WTC11 (cell line): ENCODE data around the gene RAP1GDS1. TPM values are rescaled to one million over a fixed set of nuclear protein-coding genes. Genes with fewer than 3 reads are reported as not detected.

Source experiments
- ATAC-seq: fragments of 200-7000 bp; cut with Tn5 transposase; 2 replicates; pipeline ENCODE4 v1.10.0; 2021; ENCODE audit warnings: mild to moderate bottlenecking, moderate library complexity
- CTCF ChIA-PET: fragments of 300-600 bp; sonication (Branson Sonifier 250); formaldehyde crosslinking; loops from one replicate; lab custom pipeline; 2021; ENCODE audit warnings: antibody characterized with exemption; lab: Charles Lee
- POLR2A ChIA-PET: fragments of 350-600 bp; sonication (Branson Sonifier 250); formaldehyde crosslinking; loops from one replicate; lab custom pipeline; 2021; ENCODE audit warnings: antibody characterized with exemption; lab: Charles Lee
- DNase-seq: peaks from one replicate; pipeline ENCODE4 v3.0.0; 2021; ENCODE audit warnings: low spot score
- H3K27ac Mint-ChIP-seq: 2 replicates; pipeline ENCODE4 v1.8.0; 2021; ENCODE audit warnings: mixed read lengths
- H3K27me3 Mint-ChIP-seq: 2 replicates; pipeline ENCODE4 v1.8.0; 2021; ENCODE audit warnings: low read depth, mild to moderate bottlenecking, moderate library complexity, mixed read lengths
- H3K36me3 Mint-ChIP-seq: 2 replicates; pipeline ENCODE4 v1.8.0; 2021; ENCODE audit warnings: mixed read lengths
- H3K4me1 Mint-ChIP-seq: 2 replicates; pipeline ENCODE4 v1.8.0; 2022; ENCODE audit warnings: mixed read lengths
- H3K4me3 Mint-ChIP-seq: 2 replicates; pipeline ENCODE4 v1.8.0; 2021; ENCODE audit warnings: mild to moderate bottlenecking, moderate library complexity, mixed read lengths
- H3K9me3 Mint-ChIP-seq: 2 replicates; pipeline ENCODE4 v1.8.0; 2021; ENCODE audit warnings: mixed read lengths
- AFF4 ChIP-seq: sonication (generic); formaldehyde crosslinking; IDR thresholded peaks from 2 replicates; pipeline ENCODE4 v1.8.1; 2023; ENCODE audit warnings: mild to moderate bottlenecking, missing genetic modification reagents, borderline replicate concordance
- AR ChIP-seq: fragments of 250-450 bp; sonication (Bioruptor Pico); IDR thresholded peaks from 2 replicates; pipeline ENCODE4 v1.9.0; 2021; ENCODE audit warnings: mild to moderate bottlenecking
- CDX4 ChIP-seq: fragments of 250-450 bp; sonication (Bioruptor Pico); IDR thresholded peaks from 2 replicates; pipeline ENCODE4 v1.9.0; 2021; ENCODE audit warnings: moderate library complexity, mild to moderate bottlenecking, inconsistent platforms, borderline replicate concordance
- CREM ChIP-seq: sonication (generic); formaldehyde crosslinking; IDR thresholded peaks from 2 replicates; pipeline ENCODE4 v1.8.1; 2022; ENCODE audit warnings: mild to moderate bottlenecking, missing genetic modification reagents, moderate library complexity
- GRHL2 ChIP-seq: fragments of 250-450 bp; sonication (Bioruptor Pico); IDR thresholded peaks from 2 replicates; pipeline ENCODE4 v1.8.0; 2022; ENCODE audit warnings: mild to moderate bottlenecking, moderate library complexity; ENCODE audit not compliant: insufficient replicate concordance, severe bottlenecking
- GTF2I ChIP-seq: fragments of 250-450 bp; sonication (Bioruptor Pico); conservative IDR thresholded peaks from 2 replicates; pipeline ENCODE4 v1.4.0; 2021; ENCODE audit warnings: mild to moderate bottlenecking
- NFYB ChIP-seq: sonication (generic); formaldehyde crosslinking; conservative IDR thresholded peaks from 2 replicates; pipeline ENCODE4 v1.8.0; 2022; ENCODE audit warnings: low read depth, missing genetic modification reagents
- OVOL2 ChIP-seq: fragments of 250-450 bp; sonication (Bioruptor Pico); IDR thresholded peaks from 2 replicates; pipeline ENCODE4 v1.9.0; 2021; ENCODE audit warnings: mild to moderate bottlenecking, borderline replicate concordance
- ZNF121 ChIP-seq: sonication (generic); formaldehyde crosslinking; IDR thresholded peaks from 2 replicates; pipeline ENCODE4 v1.8.0; 2023; ENCODE audit warnings: missing genetic modification reagents
- ZNF138 ChIP-seq: sonication (generic); formaldehyde crosslinking; conservative IDR thresholded peaks from 2 replicates; pipeline ENCODE4 v1.8.1; 2022; ENCODE audit warnings: mild to moderate bottlenecking, moderate library complexity, missing genetic modification reagents
- total RNA-seq: library from RNA; stranded (reverse); gene quantifications from 3 replicates; pipeline ENCODE4 v1.2.3, GENCODE V29; 2021
- TF ChIP-seq, protein P1 (sequence below): fragments of 250-450 bp; sonication (Bioruptor Pico); IDR thresholded peaks from 2 replicates; pipeline ENCODE4 v1.9.0; 2021; ENCODE audit warnings: mild to moderate bottlenecking
- TF ChIP-seq, protein P2 (sequence below): fragments of 250-450 bp; sonication (Bioruptor Pico); conservative IDR thresholded peaks from 2 replicates; pipeline ENCODE4 v1.9.0; 2021; ENCODE audit warnings: mild to moderate bottlenecking
- TF ChIP-seq, protein P3 (sequence below): fragments of 250-450 bp; sonication (Bioruptor Pico); IDR thresholded peaks from 2 replicates; pipeline ENCODE4 v1.8.0; 2021; ENCODE audit warnings: mild to moderate bottlenecking
- TF ChIP-seq, protein P4 (sequence below): sonication (generic); formaldehyde crosslinking; IDR thresholded peaks from 2 replicates; pipeline ENCODE4 v1.8.1; 2022; ENCODE audit warnings: missing genetic modification reagents, borderline replicate concordance
- TF ChIP-seq, protein P5 (sequence below): sonication (generic); formaldehyde crosslinking; IDR thresholded peaks from 2 replicates; pipeline ENCODE4 v1.8.1; 2023; ENCODE audit warnings: mild to moderate bottlenecking, missing genetic modification reagents

RAP1GDS1 gene
- total RNA-seq, 1 experiment from 2014 or later, result 29.9 TPM

- TF ChIP-seq AFF4 (CRISPR knock-in tag), result no peak
- no peak for TF ChIP-seq GRHL2 (CRISPR knock-in tag)
- TF ChIP-seq, protein P1, sequence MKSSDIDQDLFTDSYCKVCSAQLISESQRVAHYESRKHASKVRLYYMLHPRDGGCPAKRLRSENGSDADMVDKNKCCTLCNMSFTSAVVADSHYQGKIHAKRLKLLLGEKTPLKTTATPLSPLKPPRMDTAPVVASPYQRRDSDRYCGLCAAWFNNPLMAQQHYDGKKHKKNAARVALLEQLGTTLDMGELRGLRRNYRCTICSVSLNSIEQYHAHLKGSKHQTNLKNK (CRISPR knock-in tag), result no peak
- no peak for TF ChIP-seq ZNF121 (CRISPR knock-in tag)
- no peak for TF ChIP-seq AR (CRISPR knock-in tag)
- TF ChIP-seq, protein P2, sequence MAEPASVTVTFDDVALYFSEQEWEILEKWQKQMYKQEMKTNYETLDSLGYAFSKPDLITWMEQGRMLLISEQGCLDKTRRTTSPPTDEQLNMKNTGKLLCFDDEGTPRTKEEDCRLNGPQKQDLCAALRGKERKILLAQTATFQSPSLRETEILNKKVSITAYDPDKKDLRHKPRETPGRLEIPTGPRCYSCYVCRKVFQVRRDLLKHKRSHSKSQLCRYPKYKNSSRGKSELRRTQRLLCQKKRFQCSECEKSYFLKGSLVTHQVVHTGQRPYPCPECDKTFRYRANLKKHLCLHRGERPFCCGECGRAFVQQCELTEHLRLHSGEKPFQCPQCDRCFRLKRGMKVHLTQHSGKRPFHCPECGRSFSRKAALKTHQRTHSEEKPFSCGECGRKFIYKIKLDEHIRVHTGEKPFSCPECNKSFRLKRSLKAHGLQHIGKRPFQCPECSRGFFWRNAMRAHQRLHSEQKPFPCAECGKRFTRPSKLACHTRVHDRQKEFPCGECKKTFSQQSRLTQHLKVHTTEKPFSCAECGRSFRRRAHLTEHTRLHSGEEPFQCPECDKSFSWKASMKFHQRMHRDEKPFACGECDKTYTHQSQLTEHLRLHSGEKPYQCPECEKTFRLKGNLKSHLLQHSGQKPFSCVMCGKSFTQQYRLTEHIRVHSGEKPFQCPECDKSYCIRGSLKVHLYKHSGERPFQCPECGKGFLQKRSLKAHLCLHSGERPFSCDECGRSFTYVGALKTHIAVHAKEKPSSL, result no peak
- TF ChIP-seq, all 79 proteins: peak for 0
Measured at GRCh38 chr4:98444371-98444770, 183.2 kb downstream of the RAP1GDS1 start (continued).

DNA sequence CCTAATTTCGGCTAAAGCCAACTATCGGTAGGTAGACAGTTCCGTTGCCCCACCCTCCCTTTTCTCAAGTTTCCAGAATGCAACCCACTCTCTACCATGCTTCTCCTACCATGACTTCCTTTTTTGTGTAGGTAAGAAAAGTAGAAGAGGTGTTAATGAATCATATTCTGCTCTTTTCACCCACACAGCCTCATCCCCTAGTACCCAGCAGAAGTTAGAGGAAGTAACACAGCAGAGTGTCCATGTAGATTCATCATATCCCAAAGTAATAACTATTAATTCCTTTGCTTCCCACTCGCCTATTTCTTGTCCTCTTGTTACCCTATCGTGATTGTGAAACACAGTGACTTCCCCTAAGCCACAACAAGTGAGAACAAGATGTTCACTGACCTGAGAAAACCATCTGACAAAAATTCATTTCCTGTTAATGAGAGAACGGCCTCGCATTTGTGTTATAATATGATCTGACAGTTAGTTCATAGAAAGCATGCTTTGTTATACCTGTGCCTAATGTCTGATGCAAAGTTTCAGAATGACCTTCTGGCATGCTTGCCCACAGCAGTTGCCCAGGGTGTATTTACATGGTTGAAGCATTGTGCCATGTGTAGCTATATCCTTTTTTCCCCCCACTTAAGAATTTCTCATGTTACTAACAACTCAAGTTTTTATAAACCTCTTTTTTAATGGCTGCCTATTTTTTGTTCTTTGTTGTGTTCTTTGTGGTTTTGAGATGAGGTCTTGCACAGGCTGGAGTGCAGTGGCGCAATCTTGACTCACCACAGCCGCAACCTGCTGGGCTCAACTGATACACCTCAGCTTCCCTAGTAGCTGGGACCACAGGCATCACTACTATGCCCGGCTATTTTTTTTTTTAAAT lies 185.6 kb downstream of the RAP1GDS1 start:
- no peaks in the 10 kb centered on the region for H3K9me3 Mint-ChIP-seq
- no peak for ATAC-seq
- TF ChIP-seq CDX4 (CRISPR knock-in tag) (no peak), OVOL2 (CRISPR knock-in tag) (no peak), GTF2I (CRISPR knock-in tag) (no peak), ZNF138 (CRISPR knock-in tag) (no peak), CREM (no peak), NFYB (CRISPR knock-in tag) (no peak)
- TF ChIP-seq, protein P3, sequence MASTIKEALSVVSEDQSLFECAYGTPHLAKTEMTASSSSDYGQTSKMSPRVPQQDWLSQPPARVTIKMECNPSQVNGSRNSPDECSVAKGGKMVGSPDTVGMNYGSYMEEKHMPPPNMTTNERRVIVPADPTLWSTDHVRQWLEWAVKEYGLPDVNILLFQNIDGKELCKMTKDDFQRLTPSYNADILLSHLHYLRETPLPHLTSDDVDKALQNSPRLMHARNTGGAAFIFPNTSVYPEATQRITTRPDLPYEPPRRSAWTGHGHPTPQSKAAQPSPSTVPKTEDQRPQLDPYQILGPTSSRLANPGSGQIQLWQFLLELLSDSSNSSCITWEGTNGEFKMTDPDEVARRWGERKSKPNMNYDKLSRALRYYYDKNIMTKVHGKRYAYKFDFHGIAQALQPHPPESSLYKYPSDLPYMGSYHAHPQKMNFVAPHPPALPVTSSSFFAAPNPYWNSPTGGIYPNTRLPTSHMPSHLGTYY (CRISPR knock-in tag), result no peak
- TF ChIP-seq, protein P4, sequence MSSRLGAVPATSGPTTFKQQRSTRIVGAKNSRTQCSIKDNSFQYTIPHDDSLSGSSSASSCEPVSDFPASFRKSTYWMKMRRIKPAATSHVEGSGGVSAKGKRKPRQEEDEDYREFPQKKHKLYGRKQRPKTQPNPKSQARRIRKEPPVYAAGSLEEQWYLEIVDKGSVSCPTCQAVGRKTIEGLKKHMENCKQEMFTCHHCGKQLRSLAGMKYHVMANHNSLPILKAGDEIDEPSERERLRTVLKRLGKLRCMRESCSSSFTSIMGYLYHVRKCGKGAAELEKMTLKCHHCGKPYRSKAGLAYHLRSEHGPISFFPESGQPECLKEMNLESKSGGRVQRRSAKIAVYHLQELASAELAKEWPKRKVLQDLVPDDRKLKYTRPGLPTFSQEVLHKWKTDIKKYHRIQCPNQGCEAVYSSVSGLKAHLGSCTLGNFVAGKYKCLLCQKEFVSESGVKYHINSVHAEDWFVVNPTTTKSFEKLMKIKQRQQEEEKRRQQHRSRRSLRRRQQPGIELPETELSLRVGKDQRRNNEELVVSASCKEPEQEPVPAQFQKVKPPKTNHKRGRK (CRISPR knock-in tag), result no peak
- TF ChIP-seq, protein P5, sequence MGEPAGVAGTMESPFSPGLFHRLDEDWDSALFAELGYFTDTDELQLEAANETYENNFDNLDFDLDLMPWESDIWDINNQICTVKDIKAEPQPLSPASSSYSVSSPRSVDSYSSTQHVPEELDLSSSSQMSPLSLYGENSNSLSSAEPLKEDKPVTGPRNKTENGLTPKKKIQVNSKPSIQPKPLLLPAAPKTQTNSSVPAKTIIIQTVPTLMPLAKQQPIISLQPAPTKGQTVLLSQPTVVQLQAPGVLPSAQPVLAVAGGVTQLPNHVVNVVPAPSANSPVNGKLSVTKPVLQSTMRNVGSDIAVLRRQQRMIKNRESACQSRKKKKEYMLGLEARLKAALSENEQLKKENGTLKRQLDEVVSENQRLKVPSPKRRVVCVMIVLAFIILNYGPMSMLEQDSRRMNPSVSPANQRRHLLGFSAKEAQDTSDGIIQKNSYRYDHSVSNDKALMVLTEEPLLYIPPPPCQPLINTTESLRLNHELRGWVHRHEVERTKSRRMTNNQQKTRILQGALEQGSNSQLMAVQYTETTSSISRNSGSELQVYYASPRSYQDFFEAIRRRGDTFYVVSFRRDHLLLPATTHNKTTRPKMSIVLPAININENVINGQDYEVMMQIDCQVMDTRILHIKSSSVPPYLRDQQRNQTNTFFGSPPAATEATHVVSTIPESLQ, result no peak

More for the DNA sequence above, 185.6 kb downstream of the RAP1GDS1 start:
- CTCF ChIA-PET, result no interaction called here
- no peaks in the 10 kb centered on the region for H3K27me3 Mint-ChIP-seq
- POLR2A ChIA-PET, result no interaction called here
- H3K4me1 Mint-ChIP-seq, result no peaks in the 10 kb centered on the region
- H3K27ac Mint-ChIP-seq, result no peak overlapping the region
- DNase-seq, result no peak
- no peaks in the 10 kb centered on the region for H3K36me3 Mint-ChIP-seq
- H3K4me3 Mint-ChIP-seq, result no peak overlapping the region
